HEK293T (cell line): ENCODE results near the gene BTG2.

Source experiments
- BHLHE40 ChIP-seq: fragments of 450-650 bp; IDR thresholded peaks from 2 replicates; pipeline ENCODE4 v1.6.1; 2016; ENCODE audit warnings: mild to moderate bottlenecking, moderate library complexity, borderline replicate concordance
- FOXM1 ChIP-seq: fragments of 450-650 bp; IDR thresholded peaks from 2 replicates; pipeline ENCODE4 v1.6.1; 2017; ENCODE audit warnings: mild to moderate bottlenecking, borderline replicate concordance
- HDGF ChIP-seq: fragments of 450-650 bp; IDR thresholded peaks from 2 replicates; pipeline ENCODE4 v1.6.1; 2017; ENCODE audit warnings: antibody characterized with exemption, borderline replicate concordance
- LEF1 ChIP-seq: fragments of 450-650 bp; IDR thresholded peaks from 2 replicates; pipeline ENCODE4 v1.6.1; 2017; ENCODE audit warnings: mild to moderate bottlenecking, borderline replicate concordance
- SUZ12 ChIP-seq: fragments of 450-650 bp; IDR thresholded peaks from 2 replicates; pipeline ENCODE4 v1.6.1; 2016; ENCODE audit warnings: mild to moderate bottlenecking
- TARDBP ChIP-seq: fragments of 450-650 bp; IDR thresholded peaks from 2 replicates; pipeline ENCODE4 v1.6.1; 2016

DNA sequence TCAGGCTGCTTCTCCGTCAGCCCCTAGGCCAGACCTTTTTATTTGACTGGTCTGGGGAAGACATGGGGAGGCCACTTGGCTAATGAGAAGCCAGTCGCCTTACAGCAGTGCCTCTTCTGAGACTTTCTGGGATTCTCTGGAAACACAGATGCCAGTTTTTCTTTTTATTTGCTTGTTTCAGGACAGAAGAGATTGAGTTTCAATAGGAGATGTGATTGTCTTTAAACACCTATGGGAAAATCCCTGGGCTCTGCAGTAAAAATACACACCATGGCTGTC lies 15.4 kb upstream of the BTG2 start:
- no peak for TF ChIP-seq BHLHE40
- no peak for TF ChIP-seq SUZ12
- no peak for TF ChIP-seq HDGF
- TF ChIP-seq FOXM1: no peak
- no peak for TF ChIP-seq LEF1
- TF ChIP-seq TARDBP: no peak
